HG03159 (cell line): Measurements from ENCODE around the gene TMEM163.

ENCODE experiments used
- ATAC-seq: cut with Tn5 transposase; IDR thresholded peaks from one replicate; pipeline ENCODE4 v1.9.1; 2021; ENCODE audit warnings: mild to moderate bottlenecking, moderate library complexity; ENCODE audit not compliant: unreplicated experiment

The TMEM163 gene

GRCh38 chr2:134445116-134445515, 273.7 kb downstream of the TMEM163 start:
- no peak for ATAC-seq

DNA sequence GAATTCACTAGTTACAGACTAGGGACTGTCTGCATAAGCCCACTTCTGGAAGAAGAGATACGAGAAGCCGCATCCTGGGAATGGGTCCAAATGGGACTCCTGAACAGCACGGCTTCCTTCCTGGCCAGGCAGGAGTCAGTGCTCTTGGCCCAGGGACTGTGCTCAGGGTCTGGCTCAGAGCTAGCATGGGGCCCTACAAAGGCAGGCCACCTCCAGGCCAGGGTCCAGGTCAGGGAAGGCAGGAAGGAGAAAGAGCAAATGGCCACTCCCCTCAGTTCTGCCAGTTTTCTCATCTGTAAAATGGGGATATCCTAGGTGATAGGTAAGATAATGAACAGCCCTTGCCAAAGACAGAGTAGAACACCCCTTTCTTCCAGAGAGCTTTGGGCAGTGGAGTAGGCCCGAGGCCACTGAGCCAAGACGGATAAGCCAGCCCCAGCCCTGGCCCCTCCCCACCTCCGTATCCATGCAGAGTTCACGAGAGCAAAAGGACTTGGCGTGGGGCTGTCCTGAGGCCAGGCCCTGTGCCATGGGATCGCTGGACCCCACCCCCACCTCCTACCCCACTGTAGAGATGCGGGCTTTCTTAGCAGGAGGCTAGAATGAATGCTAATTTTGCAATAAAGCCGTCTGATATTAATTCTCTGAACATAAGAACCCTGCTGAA, 274.9 kb downstream of the TMEM163 start:
- no peak for ATAC-seq

- no peak for ATAC-seq
Measured at GRCh38 chr2:134441153-134441863, 277.5 kb downstream of the TMEM163 start.

GRCh38 chr2:134440336-134440909, 278.4 kb downstream of the TMEM163 start:
- ATAC-seq, result no peak

- ATAC-seq, result no peak
Measured at GRCh38 chr2:134438371-134438770, 280.4 kb downstream of the TMEM163 start.

DNA sequence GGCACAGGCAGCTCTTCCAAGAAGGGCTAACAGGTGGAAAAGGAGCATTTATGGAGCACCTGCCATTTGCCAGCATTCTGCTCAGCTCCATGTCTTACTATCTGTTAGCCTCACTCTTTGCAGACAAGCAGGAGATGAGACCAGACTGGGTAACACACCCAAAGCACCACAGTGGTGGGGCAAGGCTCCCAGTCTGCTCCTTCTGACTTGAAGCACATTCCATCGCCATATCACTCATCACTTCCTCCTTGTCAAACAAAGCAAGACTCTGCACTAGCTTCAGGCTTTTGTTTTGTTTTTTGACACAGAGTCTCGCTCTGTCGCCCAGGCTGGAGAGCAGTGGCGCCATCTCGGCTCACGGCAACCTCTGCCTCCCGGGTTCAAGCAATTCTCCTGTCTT, 282.1 kb downstream of the TMEM163 start:
- no peak for ATAC-seq

DNA sequence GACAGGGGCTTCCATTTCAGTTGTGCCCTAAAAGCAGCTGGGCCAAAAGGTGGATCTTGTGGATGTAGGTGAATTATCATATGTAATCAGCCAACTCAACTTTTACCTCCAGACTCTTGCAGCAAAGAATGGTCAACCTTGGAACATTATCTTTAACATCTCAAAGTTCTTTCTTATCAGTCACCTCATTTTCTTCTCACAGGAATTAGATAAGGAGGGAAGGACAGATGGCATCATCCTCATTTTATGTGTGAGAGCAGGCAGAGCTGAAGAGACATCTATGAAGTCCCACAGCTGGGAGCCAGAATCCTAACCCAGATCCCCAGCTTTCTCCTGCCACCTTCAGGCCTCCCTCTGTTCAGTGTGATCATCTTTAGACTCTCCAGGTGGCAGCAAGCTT, 282.9 kb downstream of the TMEM163 start:
- ATAC-seq, result no peak

DNA sequence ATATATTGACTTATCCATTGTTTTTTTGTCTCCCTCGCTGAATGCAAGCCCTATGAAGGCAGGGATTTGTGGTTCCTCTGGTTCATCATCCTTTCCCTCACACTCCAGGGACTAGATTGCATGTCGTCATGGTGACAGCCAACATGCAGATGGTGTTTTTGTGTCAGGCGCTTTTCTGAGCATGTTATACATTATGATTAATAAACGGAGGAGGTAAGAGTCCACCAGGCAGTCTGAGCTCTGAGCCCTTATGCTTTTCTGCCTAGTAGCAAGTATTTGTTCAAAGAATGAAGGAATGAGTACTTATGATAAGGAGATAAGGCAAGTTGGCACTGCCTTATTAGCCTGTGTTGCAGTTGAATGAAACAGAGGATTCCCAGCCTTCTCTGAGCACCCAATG, 283.3 kb downstream of the TMEM163 start:
- no peak for ATAC-seq

- ATAC-seq, result no peak
Measured at GRCh38 chr2:134433979-134434378, 284.8 kb downstream of the TMEM163 start.

GRCh38 chr2:134433469-134433868, 285.3 kb downstream of the TMEM163 start:
- ATAC-seq, result no peak

- no peak for ATAC-seq
Measured at GRCh38 chr2:134432435-134432883, 286.3 kb downstream of the TMEM163 start.

DNA sequence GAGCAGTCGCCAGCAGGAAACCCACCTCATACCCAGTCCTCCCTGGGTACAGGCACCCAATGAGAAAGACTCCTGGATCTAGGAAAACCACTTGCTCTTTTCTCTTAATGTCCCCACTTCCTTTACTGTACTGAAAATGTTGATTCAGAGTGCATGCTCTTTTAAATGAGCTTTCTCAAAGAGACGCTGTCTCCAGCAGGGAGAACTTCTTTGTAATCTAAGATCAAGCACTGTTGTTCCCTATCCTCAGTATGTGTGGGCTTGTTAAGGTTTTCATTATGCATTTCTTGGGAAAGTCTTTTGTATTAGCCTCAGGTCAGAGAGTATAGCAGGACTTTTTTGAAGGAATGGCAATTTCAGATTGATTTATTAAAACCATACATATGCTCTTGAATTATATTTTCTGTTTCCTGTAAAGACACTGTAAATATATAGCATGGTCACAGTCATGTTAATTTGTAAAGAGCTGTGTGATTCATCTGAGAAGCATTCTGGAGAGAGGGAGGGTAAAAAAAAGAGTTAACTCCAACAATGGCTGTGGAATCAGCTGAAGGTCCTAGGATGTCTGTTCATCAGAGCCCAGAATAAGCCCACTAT, 286.9 kb downstream of the TMEM163 start:
- no peak for ATAC-seq

DNA sequence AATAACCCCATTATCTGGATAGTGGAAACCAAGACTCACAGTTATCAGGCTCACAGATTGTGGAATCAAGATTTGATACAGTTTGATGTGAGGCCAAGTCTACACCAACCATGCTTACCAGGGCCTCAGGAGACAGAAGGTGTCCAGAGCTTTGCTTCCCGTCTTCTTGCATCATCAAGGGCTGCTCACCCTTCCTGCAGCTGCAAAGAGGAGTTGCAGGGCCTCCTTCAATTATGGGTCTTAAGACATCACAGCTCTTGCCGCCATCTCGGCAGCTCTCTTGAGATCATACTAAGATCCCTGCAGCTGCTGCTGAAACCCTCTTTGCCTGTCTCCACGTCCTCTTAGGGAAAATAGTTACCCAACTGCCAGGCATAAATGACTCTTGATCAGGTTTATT, 288.9 kb downstream of the TMEM163 start:
- no peak for ATAC-seq

DNA sequence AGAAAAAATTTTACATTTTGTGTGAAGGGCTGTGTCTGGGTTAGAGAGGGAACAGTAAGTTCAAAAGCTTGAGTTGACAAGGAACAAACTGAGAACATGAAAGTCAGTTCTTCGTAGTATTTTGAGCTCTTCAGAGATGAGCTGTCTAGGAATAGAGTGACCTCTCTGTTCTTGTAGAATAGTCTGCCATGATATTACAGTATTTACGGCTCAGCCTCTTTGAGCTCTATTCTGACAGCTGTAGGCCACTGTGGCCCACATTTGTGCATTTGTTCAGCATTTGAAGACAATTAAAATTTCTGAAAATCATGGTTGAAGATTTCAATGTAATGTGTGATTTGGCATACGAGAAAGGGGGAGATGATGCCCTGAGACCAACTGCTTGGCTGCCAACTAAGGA, 292.1 kb downstream of the TMEM163 start:
- no peak for ATAC-seq

- ATAC-seq, result no peak
Measured at GRCh38 chr2:134425724-134426496, 292.9 kb downstream of the TMEM163 start.

GRCh38 chr2:134421556-134422328, 297.1 kb downstream of the TMEM163 start:
- no peak for ATAC-seq

DNA sequence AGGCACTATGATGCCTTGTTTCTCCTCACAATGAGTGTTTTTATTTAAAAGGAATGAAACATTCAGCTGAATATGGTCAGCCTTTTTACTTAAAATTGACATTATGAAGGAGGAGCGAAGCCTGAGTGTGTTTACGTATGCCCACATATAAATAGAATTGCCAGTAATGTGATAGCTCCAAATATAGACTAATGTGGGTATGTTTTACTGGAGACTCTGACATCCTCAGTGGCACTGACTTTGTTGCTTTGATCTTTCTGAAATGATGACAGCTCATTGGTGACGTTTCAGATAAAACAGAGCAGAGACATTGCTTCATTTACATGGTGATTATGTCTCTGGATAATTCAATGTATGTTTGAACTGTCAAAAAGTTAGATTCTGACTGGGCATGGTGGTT, 297.9 kb downstream of the TMEM163 start:
- no peak for ATAC-seq

GRCh38 chr2:134420259-134420658, 298.5 kb downstream of the TMEM163 start:
- no peak for ATAC-seq

- ATAC-seq, result no peak
Measured at GRCh38 chr2:134417968-134418582, 300.7 kb downstream of the TMEM163 start.

GRCh38 chr2:134416637-134417036, 302.2 kb downstream of the TMEM163 start:
- ATAC-seq, result no peak
